Loucy (cell line): Measurements from ENCODE around the gene SLAMF1.

Source experiments
- H2AFZ ChIP-seq: fragments of 200-600 bp; sonication (generic); 2 replicates; pipeline ENCODE4 v1.6.0; 2016; ENCODE audit warnings: antibody characterized with exemption, mild to moderate bottlenecking, low read length, moderate library complexity
- H3F3A ChIP-seq: fragments of 200-600 bp; 2 replicates; pipeline ENCODE4 v1.6.0; 2016; ENCODE audit warnings: antibody characterized with exemption, low read depth, mild to moderate bottlenecking
- H3K27me3 ChIP-seq: fragments of 200-600 bp; sonication (generic); 2 replicates; pipeline ENCODE4 v1.6.1; 2014; ENCODE audit warnings: low read length, mild to moderate bottlenecking; ENCODE audit not compliant: insufficient read depth, poor library complexity, severe bottlenecking
- H3K36me3 ChIP-seq: fragments of 200-600 bp; sonication (generic); 2 replicates; pipeline ENCODE4 v1.6.1; 2016; ENCODE audit warnings: low read length; ENCODE audit not compliant: insufficient read depth
- H3K4me1 ChIP-seq: fragments of 200-600 bp; sonication (generic); 2 replicates; pipeline ENCODE4 v1.5.1; 2014; ENCODE audit warnings: low read length, mild to moderate bottlenecking; ENCODE audit not compliant: insufficient read depth, poor library complexity, severe bottlenecking
- H3K4me2 ChIP-seq: fragments of 200-600 bp; sonication (generic); 2 replicates; pipeline ENCODE4 v1.6.0; 2014; ENCODE audit warnings: antibody characterized with exemption, low read length, low read depth, mild to moderate bottlenecking; ENCODE audit not compliant: poor library complexity, severe bottlenecking
- H3K4me3 ChIP-seq: fragments of 200-600 bp; sonication (generic); 2 replicates; pipeline ENCODE4 v1.5.1; 2014; ENCODE audit warnings: low read length, mild to moderate bottlenecking, mixed read lengths; ENCODE audit not compliant: poor library complexity, severe bottlenecking
- H3K79me2 ChIP-seq: fragments of 200-600 bp; sonication (generic); 2 replicates; pipeline ENCODE4 v1.6.1; 2014; ENCODE audit warnings: low read length; ENCODE audit not compliant: insufficient read depth
- H3K9ac ChIP-seq: fragments of 200-600 bp; sonication (generic); 2 replicates; pipeline ENCODE4 v1.6.0; 2014; ENCODE audit warnings: mild to moderate bottlenecking, low read depth, low read length, moderate library complexity; ENCODE audit not compliant: poor library complexity, severe bottlenecking
- H3K9me2 ChIP-seq: fragments of 200-600 bp; sonication (generic); replicated peaks from 2 replicates; pipeline ENCODE4 v1.6.1; 2016; ENCODE audit warnings: low read depth, low read length, mixed read lengths
- H3K9me3 ChIP-seq: fragments of 200-600 bp; sonication (generic); 2 replicates; pipeline ENCODE4 v1.6.1; 2014; ENCODE audit warnings: mild to moderate bottlenecking, antibody characterized with exemption, low read length, low read depth; ENCODE audit not compliant: insufficient read depth
- H4K20me1 ChIP-seq: fragments of 200-600 bp; sonication (generic); 2 replicates; pipeline ENCODE4 v1.6.0; 2014; ENCODE audit warnings: antibody characterized with exemption, low read length, mild to moderate bottlenecking; ENCODE audit not compliant: insufficient read depth, poor library complexity, severe bottlenecking
- CTCF ChIP-seq: fragments of 200-600 bp; sonication (generic); conservative IDR thresholded peaks from 2 replicates; pipeline ENCODE4 v1.5.1; 2014; ENCODE audit warnings: mild to moderate bottlenecking, antibody characterized with exemption, low read length
- EZH2phosphoT487 ChIP-seq: fragments of 200-600 bp; IDR thresholded peaks from 2 replicates; pipeline ENCODE4 v1.6.1; 2018; ENCODE audit warnings: antibody characterized with exemption, mild to moderate bottlenecking, moderate library complexity, borderline replicate concordance

The SLAMF1 gene

GRCh38 chr1:160607672-160608032 is 39.2 kb downstream of the SLAMF1 start:
- Histone ChIP-seq H3K9me2 (no peaks in the 10 kb centered on the region), H2AFZ (no peak overlapping the region), H3K9me3 (peaks cover 5% of the 10 kb centered on the region; the same call in 1 of the 2 replicates), H3K27me3 (no peaks in the 10 kb centered on the region), H3K4me1 (no peaks in the 10 kb centered on the region), H3K4me2 (no peak overlapping the region), H3K36me3 (no peaks in the 10 kb centered on the region), H3K9ac (no peak overlapping the region), H3K79me2 (no peaks in the 10 kb centered on the region), H4K20me1 (no peaks in the 10 kb centered on the region), H3F3A (no peaks in the 10 kb centered on the region), H3K4me3 (no peak overlapping the region)
- TF ChIP-seq CTCF (no peak), EZH2phosphoT487 (no peak)

GRCh38 chr1:160607011-160607671 is 39.7 kb downstream of the SLAMF1 start:
- Histone ChIP-seq H3K4me3 (no peak overlapping the region), H3K9me3 (peaks cover 5% of the 10 kb centered on the region; the same call in 1 of the 2 replicates), H3F3A (no peaks in the 10 kb centered on the region), H3K9me2 (no peaks in the 10 kb centered on the region), H2AFZ (0 out of 2 replicates have a peak overlapping the region, but pooled peaks have one; percentile 37), H3K79me2 (no peaks in the 10 kb centered on the region), H3K36me3 (no peaks in the 10 kb centered on the region), H3K4me2 (no peak overlapping the region), H4K20me1 (no peaks in the 10 kb centered on the region), H3K9ac (peak overlapping the region; percentile 5), H3K4me1 (no peaks in the 10 kb centered on the region), H3K27me3 (no peaks in the 10 kb centered on the region)
- TF ChIP-seq EZH2phosphoT487 (no peak), CTCF (peak; percentile 93)

GRCh38 chr1:160606611-160607010 is 40.2 kb downstream of the SLAMF1 start:
- H3K4me2 ChIP-seq = no peak overlapping the region

More at GRCh38 chr1:160606611-160607010, 40.2 kb downstream of the SLAMF1 start:
- peaks cover 8% of the 10 kb centered on the region; the same call in 1 of the 2 replicates for H3K9me3 ChIP-seq
- no peaks in the 10 kb centered on the region for H3K4me1 ChIP-seq
- peak overlapping the region; percentile 5 for H3K9ac ChIP-seq
- H2AFZ ChIP-seq = 0 out of 2 replicates have a peak overlapping the region, but pooled peaks have one; percentile 37
- H3K36me3 ChIP-seq = no peaks in the 10 kb centered on the region
- no peaks in the 10 kb centered on the region for H4K20me1 ChIP-seq
- TF ChIP-seq EZH2phosphoT487 (no peak), CTCF (no peak)
- H3K27me3 ChIP-seq = no peaks in the 10 kb centered on the region
- H3K4me3 ChIP-seq = no peak overlapping the region
- no peaks in the 10 kb centered on the region for H3K9me2 ChIP-seq
- no peaks in the 10 kb centered on the region for H3F3A ChIP-seq
- H3K79me2 ChIP-seq = no peaks in the 10 kb centered on the region
